Tracheal epithelial cell (primary cell): Measurements from ENCODE around the gene RPL23. TPM values are rescaled to one million over a fixed set of nuclear protein-coding genes. Genes with fewer than 3 reads are reported as not detected.

ENCODE experiments used
- total RNA-seq: library from RNA; depleted of rRNA; stranded (reverse); fragments of >200 nt; gene quantifications from 2 replicates; pipeline ENCODE4 v1.2.1, GENCODE V29; 2014

Gene RPL23
- total RNA-seq: 1,911 and 1,953 TPM in 2 replicates

GRCh38 chr17:38853292-38854219, at the start of gene RPL23:
Gene RPL23, minus strand, starts transcription at chr17:38853721. Its CDS starts 11 bp downstream, at chr17:38853710.

GRCh38 chr17:38869526-38870258, 16.2 kb upstream of the RPL23 start, which contains the start of gene LASP1:
Gene LASP1, plus strand, starts transcription at chr17:38870058. Its CDS starts 132 bp downstream, at chr17:38870190.

GRCh38 chr17:38824899-38825761, 28.4 kb downstream of the RPL23 start, which contains the start of gene CWC25:
Gene CWC25, minus strand, starts transcription at chr17:38825321. Its CDS starts 138 bp downstream, at chr17:38825183.

GRCh38 chr17:38799501-38800236, 53.9 kb downstream of the RPL23 start, which contains the start of gene PIP4K2B:
Gene PIP4K2B, minus strand, starts transcription at chr17:38799556. Its CDS starts 132 bp downstream, at chr17:38799424.

Other genes starting within 250 kb of the RPL23 start
- gene SRCIN1, start 247.8 kb downstream of the RPL23 start, total RNA-seq: 0.24 and 1.7 TPM in 2 replicates
- 3.8 and 6.0 TPM in 2 replicates for gene EPOP, start 178.8 kb downstream of the RPL23 start, total RNA-seq
- 13.6 and 15.9 TPM in 2 replicates for gene MLLT6, start 148.4 kb downstream of the RPL23 start, total RNA-seq
- 2.8 and 4.8 TPM in 2 replicates for gene CISD3, start 123.4 kb downstream of the RPL23 start, total RNA-seq
- 1.4 and 4.0 TPM in 2 replicates for gene PCGF2, start 105.4 kb downstream of the RPL23 start, total RNA-seq
- gene PSMB3, start 101.0 kb downstream of the RPL23 start, total RNA-seq: 181 and 296 TPM in 2 replicates
- gene PIP4K2B, start 54.2 kb downstream of the RPL23 start, total RNA-seq: 32.0 and 38.8 TPM in 2 replicates
- gene CWC25, start 28.4 kb downstream of the RPL23 start, total RNA-seq: 7.5 TPM in 2 replicates
- gene LASP1, start 16.3 kb upstream of the RPL23 start, total RNA-seq: 47.1 and 89.9 TPM in 2 replicates
- gene FBXO47, start 113.7 kb upstream of the RPL23 start, total RNA-seq: under 0.01 TPM in 1 of 2 replicates, not detected in the other